Omental fat pad (tissue), 4 donors: ENCODE measurements around the gene FAM184B. TPM values are rescaled to one million over a fixed set of nuclear protein-coding genes. Genes with fewer than 3 reads are reported as not detected.
"Not testable (repeated sequence)": the region's sequence is repeated elsewhere in the genome, so short reads cannot be mapped to it uniquely, and the experiment has no call there.

Experiments used
- ATAC-seq: fragments of 150-250 bp; one replicate; pipeline ENCODE4 v1.9.1; 2016; ENCODE audit warnings: mild to moderate bottlenecking, moderate library complexity; ENCODE audit not compliant: low FRiP score
- DNase-seq: peaks from one replicate; pipeline ENCODE4 v3.0.0-alpha.2; 2019; ENCODE audit warnings: low spot score
- CTCF ChIP-seq, 3 donors: fragments of 450-650 bp; IDR thresholded peaks; one replicate each; pipeline ENCODE4 v1.5.1; 2016 to 2017; ENCODE audit warnings: antibody characterized with exemption in 3 of 3, mild to moderate bottlenecking in 3 of 3, moderate library complexity in 2 of 3
- total RNA-seq, 4 donors: library from RNA; depleted of rRNA; stranded (reverse); fragments of >200 nt; gene quantifications; one replicate each; pipeline ENCODE4 v1.1.0, GENCODE V29; 2016

Gene FAM184B
- total RNA-seq, 4 donors from 2014 or later, result not detected

GRCh38 chr4:17721496-17722355, 59.7 kb downstream of the FAM184B start:
- TF ChIP-seq CTCF (IDR thresholded peaks at IDR 0.05), result no peak
- DNase-seq (no peak), ATAC-seq (no peak)

- no peak for TF ChIP-seq CTCF (IDR thresholded peaks at IDR 0.05)
- ATAC-seq (no peak), DNase-seq (no peak)
Measured at GRCh38 chr4:17719106-17719505, 62.3 kb downstream of the FAM184B start.

- TF ChIP-seq CTCF (IDR thresholded peaks at IDR 0.05), result no peak
- ATAC-seq, result no peak
- no peak for DNase-seq
Measured at GRCh38 chr4:17718471-17718870, 63.0 kb downstream of the FAM184B start.

GRCh38 chr4:17717301-17717700, 64.1 kb downstream of the FAM184B start:
- no peak for ATAC-seq
- no peak for TF ChIP-seq CTCF (IDR thresholded peaks at IDR 0.05)
- DNase-seq, result no peak

- TF ChIP-seq CTCF (IDR thresholded peaks at IDR 0.05), result no peak
- DNase-seq (no peak), ATAC-seq (no peak)
Measured at GRCh38 chr4:17715511-17715910, 65.9 kb downstream of the FAM184B start.

- DNase-seq, result no peak
- no peak for TF ChIP-seq CTCF (IDR thresholded peaks at IDR 0.05)
Measured at GRCh38 chr4:17713779-17714178, 67.6 kb downstream of the FAM184B start.

GRCh38 chr4:17712166-17712565, 69.3 kb downstream of the FAM184B start:
- no peak for ATAC-seq
- DNase-seq, result no peak
- no peak for TF ChIP-seq CTCF (IDR thresholded peaks at IDR 0.05)

More at GRCh38 chr4:17713779-17714178, 67.6 kb downstream of the FAM184B start:
- no peak for ATAC-seq

- ATAC-seq, DNase-seq: not testable (repeated sequence)
Measured at GRCh38 chr4:17711206-17711605, 70.2 kb downstream of the FAM184B start.
